ENCODE results near the gene CCDC179.

- TF ChIP-seq CTCF (IDR thresholded peaks at IDR 0.05) (no peak), POLR2A (IDR thresholded peaks at IDR 0.05) (no peak)
Observed at GRCh38 chr11:22800482-22800881, 59.8 kb downstream of the CCDC179 start.
